Measurements from ENCODE around the gene TMEM38A. TPM values are rescaled to one million over a fixed set of nuclear protein-coding genes. Genes with fewer than 3 reads are reported as not detected.

Gene TMEM38A
- total and polyA plus RNA-seq, 9 of the 15 experiments (the other 6 are each of a cell fraction or from before 2014, with no cell fraction given): 0.35 to 2.1 (median 1.2) TPM

DNA sequence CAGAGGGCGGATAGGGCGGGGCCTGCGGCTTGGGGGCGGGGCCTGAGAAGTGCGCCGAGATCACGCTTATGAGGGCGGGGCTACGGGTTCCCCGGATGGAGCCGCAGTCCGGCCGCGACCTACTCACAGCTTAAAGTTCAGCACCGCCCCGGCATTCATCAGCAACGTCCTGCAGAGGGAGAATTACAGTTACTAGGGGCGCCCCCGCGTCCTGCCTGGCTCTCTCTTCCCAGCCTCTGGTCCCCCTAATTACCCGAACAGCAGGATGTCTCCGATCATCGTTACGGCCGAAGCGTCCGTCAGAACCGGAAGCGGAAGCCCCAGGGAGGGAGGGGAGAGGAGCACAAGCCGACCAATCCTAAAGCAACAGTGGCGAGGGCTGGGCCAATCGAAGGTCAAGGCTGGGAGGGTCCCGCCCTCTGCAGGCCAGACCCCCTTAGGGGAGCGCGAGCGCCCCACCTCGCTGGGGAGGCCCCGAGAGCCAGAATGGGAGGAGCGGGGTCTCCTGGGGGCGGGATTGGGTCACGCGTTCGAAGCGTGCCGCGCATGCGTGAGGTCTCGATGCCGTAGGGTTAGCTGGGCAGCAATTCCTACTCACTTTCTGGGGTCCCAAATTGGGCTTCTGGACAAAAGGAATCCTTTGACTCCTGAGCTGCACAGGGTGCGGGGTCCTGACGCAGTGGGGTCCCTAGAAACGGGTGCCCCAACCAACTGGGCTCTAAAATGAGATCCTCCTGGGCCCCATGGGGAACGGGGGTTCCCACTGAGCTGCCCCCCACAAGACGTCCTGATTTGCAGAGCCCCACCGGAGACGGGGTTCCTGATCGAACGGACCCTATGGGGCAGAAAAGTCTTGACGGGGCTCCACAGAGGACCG lies 869 bp upstream of the TMEM38A start, which contains the start of gene SMIM7 (continued):
- no peak for TF ChIP-seq RBM17 (IDR thresholded peaks at IDR 0.05; ENCODE audit: borderline replicate concordance, low read depth, low read length)
- no peak for TF ChIP-seq DNMT1 (IDR thresholded peaks at IDR 0.05)
- no peak for TF ChIP-seq ZNF347 (CRISPR knock-in tag; IDR thresholded peaks at IDR 0.05; ENCODE audit: low read depth)
- no peak for TF ChIP-seq U2AF2 (optimal IDR thresholded peaks at IDR 0.05; ENCODE audit: low read depth, low read length)
- TF ChIP-seq, protein P1, sequence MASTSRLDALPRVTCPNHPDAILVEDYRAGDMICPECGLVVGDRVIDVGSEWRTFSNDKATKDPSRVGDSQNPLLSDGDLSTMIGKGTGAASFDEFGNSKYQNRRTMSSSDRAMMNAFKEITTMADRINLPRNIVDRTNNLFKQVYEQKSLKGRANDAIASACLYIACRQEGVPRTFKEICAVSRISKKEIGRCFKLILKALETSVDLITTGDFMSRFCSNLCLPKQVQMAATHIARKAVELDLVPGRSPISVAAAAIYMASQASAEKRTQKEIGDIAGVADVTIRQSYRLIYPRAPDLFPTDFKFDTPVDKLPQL (IDR thresholded peaks at IDR 0.05; ENCODE audit: extremely low read depth, insufficient read length): no peak
- TF ChIP-seq, protein P2, sequence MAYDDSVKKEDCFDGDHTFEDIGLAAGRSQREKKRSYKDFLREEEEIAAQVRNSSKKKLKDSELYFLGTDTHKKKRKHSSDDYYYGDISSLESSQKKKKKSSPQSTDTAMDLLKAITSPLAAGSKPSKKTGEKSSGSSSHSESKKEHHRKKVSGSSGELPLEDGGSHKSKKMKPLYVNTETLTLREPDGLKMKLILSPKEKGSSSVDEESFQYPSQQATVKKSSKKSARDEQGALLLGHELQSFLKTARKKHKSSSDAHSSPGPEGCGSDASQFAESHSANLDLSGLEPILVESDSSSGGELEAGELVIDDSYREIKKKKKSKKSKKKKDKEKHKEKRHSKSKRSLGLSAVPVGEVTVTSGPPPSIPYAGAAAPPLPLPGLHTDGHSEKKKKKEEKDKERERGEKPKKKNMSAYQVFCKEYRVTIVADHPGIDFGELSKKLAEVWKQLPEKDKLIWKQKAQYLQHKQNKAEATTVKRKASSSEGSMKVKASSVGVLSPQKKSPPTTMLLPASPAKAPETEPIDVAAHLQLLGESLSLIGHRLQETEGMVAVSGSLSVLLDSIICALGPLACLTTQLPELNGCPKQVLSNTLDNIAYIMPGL (CRISPR knock-in tag; IDR thresholded peaks at IDR 0.05): 0 out of 2 replicates have a peak, but pooled peaks have one; percentile 9
- TF ChIP-seq, protein P3, sequence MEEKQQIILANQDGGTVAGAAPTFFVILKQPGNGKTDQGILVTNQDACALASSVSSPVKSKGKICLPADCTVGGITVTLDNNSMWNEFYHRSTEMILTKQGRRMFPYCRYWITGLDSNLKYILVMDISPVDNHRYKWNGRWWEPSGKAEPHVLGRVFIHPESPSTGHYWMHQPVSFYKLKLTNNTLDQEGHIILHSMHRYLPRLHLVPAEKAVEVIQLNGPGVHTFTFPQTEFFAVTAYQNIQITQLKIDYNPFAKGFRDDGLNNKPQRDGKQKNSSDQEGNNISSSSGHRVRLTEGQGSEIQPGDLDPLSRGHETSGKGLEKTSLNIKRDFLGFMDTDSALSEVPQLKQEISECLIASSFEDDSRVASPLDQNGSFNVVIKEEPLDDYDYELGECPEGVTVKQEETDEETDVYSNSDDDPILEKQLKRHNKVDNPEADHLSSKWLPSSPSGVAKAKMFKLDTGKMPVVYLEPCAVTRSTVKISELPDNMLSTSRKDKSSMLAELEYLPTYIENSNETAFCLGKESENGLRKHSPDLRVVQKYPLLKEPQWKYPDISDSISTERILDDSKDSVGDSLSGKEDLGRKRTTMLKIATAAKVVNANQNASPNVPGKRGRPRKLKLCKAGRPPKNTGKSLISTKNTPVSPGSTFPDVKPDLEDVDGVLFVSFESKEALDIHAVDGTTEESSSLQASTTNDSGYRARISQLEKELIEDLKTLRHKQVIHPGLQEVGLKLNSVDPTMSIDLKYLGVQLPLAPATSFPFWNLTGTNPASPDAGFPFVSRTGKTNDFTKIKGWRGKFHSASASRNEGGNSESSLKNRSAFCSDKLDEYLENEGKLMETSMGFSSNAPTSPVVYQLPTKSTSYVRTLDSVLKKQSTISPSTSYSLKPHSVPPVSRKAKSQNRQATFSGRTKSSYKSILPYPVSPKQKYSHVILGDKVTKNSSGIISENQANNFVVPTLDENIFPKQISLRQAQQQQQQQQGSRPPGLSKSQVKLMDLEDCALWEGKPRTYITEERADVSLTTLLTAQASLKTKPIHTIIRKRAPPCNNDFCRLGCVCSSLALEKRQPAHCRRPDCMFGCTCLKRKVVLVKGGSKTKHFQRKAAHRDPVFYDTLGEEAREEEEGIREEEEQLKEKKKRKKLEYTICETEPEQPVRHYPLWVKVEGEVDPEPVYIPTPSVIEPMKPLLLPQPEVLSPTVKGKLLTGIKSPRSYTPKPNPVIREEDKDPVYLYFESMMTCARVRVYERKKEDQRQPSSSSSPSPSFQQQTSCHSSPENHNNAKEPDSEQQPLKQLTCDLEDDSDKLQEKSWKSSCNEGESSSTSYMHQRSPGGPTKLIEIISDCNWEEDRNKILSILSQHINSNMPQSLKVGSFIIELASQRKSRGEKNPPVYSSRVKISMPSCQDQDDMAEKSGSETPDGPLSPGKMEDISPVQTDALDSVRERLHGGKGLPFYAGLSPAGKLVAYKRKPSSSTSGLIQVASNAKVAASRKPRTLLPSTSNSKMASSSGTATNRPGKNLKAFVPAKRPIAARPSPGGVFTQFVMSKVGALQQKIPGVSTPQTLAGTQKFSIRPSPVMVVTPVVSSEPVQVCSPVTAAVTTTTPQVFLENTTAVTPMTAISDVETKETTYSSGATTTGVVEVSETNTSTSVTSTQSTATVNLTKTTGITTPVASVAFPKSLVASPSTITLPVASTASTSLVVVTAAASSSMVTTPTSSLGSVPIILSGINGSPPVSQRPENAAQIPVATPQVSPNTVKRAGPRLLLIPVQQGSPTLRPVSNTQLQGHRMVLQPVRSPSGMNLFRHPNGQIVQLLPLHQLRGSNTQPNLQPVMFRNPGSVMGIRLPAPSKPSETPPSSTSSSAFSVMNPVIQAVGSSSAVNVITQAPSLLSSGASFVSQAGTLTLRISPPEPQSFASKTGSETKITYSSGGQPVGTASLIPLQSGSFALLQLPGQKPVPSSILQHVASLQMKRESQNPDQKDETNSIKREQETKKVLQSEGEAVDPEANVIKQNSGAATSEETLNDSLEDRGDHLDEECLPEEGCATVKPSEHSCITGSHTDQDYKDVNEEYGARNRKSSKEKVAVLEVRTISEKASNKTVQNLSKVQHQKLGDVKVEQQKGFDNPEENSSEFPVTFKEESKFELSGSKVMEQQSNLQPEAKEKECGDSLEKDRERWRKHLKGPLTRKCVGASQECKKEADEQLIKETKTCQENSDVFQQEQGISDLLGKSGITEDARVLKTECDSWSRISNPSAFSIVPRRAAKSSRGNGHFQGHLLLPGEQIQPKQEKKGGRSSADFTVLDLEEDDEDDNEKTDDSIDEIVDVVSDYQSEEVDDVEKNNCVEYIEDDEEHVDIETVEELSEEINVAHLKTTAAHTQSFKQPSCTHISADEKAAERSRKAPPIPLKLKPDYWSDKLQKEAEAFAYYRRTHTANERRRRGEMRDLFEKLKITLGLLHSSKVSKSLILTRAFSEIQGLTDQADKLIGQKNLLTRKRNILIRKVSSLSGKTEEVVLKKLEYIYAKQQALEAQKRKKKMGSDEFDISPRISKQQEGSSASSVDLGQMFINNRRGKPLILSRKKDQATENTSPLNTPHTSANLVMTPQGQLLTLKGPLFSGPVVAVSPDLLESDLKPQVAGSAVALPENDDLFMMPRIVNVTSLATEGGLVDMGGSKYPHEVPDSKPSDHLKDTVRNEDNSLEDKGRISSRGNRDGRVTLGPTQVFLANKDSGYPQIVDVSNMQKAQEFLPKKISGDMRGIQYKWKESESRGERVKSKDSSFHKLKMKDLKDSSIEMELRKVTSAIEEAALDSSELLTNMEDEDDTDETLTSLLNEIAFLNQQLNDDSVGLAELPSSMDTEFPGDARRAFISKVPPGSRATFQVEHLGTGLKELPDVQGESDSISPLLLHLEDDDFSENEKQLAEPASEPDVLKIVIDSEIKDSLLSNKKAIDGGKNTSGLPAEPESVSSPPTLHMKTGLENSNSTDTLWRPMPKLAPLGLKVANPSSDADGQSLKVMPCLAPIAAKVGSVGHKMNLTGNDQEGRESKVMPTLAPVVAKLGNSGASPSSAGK (IDR thresholded peaks at IDR 0.05): peak; percentile 80
- TF ChIP-seq MYC (IDR thresholded peaks at IDR 0.05; ENCODE audit: low read depth, low read length): peak; percentile 69; the same call in 1 of the 2 replicates
- TF ChIP-seq MYC (CRISPR knock-in tag; IDR thresholded peaks at IDR 0.05; ENCODE audit: borderline replicate concordance, low read depth): no peak
- no peak for TF ChIP-seq ZNF764 (CRISPR knock-in tag; IDR thresholded peaks at IDR 0.05; ENCODE audit: low read depth)
